Hematopoietic multipotent progenitor cell treated with erythropoietin and hydrocortisone succinate and interleukin-3 and kit ligand, for 4 days (in vitro differentiated cells): ENCODE measurements around the gene BTN3A1.
"Not testable (repeated sequence)": the region's sequence is repeated elsewhere in the genome, so short reads cannot be mapped to it uniquely, and the experiment has no call there.

Experiments
- DNase-seq: peaks from one replicate; pipeline ENCODE4 v3.0.0-alpha.2; 2015

BTN3A1 gene

DNA sequence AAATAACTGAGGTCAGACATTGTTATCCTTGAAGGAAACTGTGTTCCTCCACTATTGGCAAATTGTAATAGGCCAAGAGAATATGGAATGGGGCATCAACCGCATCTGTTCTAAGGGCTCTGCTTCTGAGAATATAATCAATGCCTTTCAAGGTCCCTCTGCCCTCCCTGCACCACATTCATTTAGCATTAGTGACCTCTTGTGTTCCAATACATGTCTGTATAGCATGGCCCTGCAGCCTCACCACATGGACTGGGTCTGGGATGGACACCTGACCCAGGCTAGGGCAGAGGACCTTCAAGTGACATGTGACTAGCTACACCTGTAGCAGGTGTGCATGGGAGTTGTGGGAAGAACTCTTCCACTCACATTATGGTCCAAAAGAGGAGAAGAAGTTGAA is 14.2 kb downstream of the BTN3A1 start:
- no peak for DNase-seq

DNA sequence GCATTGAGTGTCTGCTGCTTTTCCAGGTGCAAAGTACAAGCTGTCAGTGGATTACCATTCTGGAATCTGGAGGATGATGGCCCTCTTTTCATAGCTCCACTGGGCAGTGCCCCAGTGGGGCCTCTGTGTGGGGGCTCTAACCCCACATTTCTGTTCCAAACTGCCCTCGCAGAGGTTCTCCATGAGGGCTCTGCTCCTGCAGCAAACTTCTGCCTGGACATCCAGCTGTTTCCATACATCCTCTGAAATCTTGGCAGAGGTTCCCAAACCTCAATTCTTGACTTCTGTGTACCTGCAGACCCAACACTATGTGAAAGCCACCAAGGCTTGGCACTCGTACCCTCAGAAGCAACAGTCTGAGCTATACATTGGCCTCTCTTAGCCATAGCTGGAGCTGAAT is 16.0 kb downstream of the BTN3A1 start:
- DNase-seq, result not testable (repeated sequence)

DNA sequence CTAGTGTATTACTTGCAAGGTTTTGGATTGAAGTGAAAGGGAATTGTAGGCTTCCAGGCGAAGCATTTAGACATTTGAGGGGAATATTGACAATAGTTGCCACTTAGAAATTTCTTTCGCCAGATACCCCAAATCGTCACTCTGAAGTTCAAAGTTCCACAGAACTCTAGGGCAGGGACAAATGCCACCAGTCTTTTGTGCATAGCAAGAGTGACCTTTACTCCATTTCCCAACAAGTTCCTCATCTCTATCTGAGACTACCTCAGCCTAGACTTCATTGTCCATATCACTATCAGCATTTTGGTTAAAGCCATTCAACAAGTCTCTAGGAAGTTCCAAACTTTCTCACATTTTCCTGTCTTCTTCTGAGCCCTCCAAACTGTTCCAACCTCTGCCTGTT is 16.7 kb downstream of the BTN3A1 start:
- not testable (repeated sequence) for DNase-seq

DNA sequence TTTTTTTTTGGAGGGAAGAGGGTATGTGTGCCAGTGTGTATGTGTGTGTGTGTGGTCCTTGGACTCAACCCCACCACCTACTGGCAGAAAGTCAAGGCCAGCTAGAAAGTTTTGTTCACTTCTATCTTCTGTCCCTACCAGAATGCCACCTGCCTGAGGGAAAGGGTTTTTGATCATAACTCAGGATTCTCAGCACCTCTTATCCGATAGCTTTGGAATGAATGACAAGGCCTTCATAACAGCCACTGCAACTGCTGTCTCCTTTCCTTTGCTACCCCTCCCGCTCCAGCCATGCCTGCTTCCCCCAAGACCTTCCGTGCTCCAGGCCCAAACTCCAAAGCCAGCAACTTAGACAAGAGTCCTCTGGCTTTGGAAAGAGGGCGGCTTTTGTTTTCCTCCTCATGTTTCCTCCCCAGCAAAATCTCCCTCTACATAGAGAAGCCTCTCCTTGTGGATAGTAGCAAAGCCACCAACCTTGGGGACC is 18.7 kb downstream of the BTN3A1 start:
- peak; percentile 74 for DNase-seq

DNA sequence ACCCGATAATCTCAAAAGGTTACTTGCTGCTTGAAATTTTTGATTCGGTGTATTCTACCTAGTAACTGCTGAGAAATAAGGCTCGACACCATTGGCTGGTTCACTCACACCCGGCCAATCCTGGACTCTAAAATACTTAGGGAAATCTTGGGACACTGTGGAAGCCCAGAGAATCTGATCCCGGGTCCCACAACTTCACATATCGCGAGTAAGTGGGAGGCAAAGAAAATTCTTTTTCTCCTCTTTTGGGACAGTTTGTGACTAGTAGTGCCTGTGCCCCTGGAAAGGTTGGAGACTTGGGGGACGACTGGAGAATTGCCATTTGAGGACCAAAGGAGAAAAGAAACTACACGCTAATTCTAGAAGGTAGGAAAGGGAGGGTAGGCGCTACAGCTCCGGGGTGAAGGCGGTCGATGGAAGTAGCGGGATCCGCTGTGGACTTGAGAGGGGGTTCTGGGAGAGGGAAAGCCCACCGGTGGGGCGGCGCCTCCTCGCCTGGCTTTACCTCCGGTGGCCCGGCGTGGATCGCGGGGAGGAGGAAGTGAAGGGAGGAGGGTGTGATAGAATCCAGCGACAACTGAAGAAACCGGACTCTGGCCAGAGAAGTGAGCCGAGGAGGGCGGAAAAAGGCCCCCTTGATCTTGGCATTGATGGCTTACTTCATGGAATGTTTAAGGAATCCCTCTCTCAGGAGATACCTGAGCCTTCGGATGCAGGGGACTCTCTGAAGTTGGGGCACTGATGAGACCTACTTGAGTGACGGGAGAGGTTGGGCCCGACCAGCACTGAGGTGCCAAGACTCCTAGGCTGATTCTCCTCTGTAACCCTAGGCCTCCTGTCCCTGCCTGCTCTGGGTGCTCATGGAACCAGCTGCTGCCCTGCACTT is 19.4 kb downstream of the BTN3A1 start:
- peak; percentile 90 for DNase-seq

DNA sequence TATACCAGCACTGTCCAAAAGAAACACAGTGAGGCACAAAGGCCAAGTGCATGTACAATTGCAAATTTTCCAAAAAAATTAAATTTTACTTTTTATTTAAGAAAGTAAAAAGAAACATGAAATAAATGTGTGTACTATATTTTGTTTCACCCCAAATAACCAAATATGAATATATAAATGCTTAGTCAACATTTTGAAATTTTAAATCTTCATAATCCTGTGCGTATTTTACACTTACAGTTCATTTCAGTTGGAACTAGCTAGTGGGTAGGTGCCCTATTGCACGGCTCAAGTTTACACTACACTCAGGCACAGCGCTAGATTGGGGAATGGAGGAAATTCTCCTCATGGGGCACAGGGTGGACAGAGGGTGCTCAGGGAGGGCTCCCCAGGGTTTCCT is 20.3 kb downstream of the BTN3A1 start:
- DNase-seq, result no peak

DNA sequence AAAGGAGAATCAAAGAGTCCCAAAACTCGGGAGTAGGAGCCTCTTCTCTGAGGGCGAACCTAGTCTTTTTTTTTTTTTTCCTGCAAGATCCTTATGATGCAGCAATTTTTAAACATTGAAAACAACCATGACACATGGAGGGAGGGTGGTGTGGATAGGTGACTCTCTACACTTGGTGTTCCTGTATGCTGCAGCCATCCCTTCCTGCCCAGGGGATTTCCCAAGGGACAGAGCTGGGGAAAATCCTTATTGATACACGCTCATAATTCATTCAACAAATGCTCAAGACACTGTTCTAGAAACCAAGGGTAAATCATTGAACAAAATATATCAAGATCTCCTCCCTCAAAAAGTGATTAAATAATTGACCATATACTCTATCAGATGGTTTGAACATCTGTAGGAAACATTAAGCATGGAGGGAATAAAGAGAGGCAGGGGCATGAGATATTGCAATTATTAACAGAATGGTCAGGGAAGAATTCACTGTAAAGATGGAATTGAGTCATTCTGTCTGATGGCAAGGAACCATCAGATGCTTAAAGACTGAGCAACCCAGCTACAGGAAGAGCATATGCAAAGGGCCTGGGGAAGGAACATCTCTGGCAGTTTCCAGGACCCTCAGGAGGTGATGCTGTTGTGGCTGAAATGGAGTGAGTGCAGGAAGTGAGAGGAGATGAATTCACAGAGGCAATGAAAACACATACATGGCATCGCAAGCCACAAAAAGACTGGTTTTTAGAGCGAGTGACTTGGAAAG is 24.8 kb downstream of the BTN3A1 start:
- no peak for DNase-seq

DNA sequence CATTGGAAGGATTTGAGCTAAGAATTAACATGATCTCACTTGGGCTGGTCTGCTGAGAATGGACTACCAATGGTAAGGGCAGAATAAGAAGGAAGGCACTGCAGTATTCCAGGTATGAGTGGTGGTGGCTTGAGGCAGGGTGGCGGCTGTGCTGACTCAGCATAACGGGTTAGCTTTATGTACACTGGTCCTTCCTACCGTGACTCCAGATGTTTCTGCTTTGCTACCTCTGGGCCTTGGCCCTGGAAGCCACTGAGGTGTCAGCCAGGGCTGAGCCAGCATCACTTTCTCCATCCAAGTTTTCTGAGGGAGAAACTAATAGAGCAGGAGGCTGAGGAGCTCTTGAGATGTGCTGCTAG is 25.4 kb downstream of the BTN3A1 start:
- DNase-seq, result no peak

DNA sequence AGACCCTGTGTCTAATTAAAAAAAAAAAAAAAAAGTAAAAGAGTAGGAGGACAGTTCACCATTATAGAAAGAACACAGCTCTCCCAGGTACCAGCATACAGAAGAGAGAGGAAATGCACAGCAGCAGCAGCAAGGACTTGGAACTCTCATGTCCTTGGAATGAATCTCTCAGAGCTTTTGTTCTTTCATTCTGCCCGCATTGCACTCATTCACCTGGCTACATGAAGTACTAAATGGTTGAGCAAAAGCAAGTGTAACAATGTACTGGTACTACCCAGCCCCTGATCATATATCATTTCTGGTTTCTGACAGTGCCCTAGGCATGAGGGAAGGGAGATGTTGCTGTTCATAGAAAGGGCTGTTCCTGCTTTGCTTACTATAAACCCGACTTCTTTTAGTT is 26.1 kb downstream of the BTN3A1 start:
- no peak for DNase-seq

DNA sequence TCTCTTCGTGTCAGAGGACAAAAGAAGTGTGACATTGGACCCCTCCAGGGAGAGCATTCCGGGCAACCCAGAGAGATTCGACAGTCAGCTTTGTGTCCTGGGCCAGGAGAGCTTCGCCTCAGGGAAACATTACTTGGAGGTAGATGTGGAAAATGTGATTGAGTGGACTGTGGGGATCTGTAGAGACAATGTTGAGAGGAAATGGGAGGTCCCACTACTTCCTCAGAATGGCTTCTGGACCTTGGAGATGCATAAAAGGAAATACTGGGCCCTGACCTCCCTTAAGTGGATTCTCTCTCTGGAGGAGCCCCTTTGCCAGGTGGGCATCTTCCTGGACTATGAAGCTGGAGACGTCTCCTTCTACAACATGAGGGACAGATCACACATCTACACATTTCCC is 28.7 kb downstream of the BTN3A1 start:
- DNase-seq, result no peak

DNA sequence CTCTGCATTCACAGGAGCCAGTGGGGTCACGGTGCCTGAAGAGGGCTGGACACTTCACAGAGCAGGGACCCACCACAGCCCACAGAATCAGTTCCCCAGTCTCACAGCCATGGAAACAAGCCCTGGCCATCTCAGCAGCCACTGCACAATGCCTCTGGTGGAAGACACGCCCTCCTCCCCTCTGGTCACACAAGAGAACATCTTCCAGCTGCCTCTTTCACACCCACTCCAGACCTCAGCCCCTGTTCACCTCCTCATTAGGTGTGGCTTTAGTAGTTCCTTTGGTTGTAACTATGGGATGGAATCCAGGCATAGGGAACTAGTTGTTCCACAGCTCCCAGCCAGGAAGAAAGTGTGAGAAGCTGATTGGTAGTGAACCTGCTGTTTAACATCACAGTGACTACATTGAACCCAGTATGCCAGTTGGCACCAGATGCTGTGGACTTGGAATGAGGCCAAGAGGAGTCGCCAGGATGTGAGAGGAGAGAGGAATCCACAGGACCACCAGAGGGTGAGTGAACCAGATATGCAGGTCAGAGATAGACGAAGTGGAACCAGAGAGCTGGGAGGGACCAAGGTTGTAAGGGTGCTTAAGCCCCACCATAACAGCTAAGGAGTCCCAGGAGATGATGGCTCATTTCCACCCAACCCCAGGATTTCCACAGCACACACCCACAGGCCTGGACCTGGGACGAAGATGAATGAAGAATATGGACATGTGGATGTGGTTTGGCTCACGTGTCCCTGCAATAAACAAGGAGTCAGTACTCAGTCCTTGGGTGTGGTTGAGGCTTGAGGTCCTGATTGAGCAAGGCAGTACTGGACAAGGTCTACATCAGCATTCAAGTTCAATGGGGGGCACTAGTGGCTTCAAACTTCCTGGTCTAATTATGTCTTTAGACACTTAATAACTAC is 29.4 kb downstream of the BTN3A1 start:
- DNase-seq, result no peak

DNA sequence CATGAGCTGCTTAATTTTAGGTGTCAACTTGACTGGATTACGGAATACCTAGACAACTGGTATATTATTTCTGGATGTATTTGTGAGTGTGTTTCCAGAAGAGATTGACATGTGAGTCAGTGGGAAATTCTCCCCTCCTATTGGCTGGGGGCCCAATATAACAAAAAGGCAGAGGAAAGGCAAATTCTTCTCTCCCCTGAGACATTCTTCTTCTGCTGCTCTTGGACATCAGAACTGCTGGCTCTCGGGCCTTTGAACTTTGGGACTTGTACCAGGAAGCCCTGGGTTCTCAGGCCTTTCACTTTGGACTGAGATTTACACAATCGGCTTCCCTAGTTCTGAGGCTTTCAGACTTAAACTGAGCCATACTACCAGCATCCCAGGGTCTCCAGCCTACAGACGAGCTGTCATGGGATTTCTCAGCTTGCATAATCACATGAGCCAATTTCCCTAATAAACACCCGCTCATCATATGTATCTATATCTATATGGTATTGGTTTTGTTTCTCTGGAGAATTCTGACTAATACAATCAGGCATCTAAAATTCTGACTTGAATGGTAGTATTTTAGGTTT is 30.6 kb downstream of the BTN3A1 start:
- no peak for DNase-seq

DNA sequence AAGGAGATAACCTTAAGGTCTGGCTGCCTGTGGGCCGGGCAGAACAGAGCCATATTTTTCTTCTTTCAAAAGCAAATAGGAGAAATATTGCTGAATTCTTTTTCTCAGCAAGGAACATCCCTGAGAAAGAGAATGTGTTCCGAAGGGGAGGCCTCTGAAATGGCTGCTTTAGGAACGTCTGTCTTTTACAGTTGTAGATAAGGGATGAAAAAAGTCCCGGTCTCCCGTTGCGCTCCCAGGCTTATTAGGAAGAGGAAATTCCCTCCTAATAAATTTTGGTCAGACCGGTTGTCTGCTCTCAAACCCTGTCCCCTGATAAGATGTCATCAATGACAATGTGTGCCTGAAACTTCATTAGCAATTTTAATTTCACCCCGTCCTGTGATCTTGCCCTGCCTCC is 31.6 kb downstream of the BTN3A1 start:
- DNase-seq, result not testable (repeated sequence)

DNA sequence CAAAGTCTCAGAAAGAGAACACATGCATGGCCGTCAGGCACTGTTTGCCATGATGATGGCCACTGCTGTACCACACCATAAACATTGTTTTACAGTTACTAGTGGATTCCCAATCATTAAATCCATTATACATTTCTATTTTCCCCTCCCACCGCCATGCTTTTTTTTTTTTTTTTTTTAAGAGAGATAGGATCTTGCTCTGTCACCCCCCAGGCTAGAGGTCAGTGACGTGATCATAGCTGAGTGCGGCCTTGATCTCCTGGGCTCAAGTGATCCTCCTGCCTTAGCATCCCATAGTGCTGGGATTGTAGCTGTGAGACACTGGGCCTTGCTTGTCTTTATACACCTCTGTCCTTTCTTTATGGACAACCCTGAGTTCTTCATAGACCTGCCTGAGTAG is 33.9 kb downstream of the BTN3A1 start:
- no peak for DNase-seq

DNA sequence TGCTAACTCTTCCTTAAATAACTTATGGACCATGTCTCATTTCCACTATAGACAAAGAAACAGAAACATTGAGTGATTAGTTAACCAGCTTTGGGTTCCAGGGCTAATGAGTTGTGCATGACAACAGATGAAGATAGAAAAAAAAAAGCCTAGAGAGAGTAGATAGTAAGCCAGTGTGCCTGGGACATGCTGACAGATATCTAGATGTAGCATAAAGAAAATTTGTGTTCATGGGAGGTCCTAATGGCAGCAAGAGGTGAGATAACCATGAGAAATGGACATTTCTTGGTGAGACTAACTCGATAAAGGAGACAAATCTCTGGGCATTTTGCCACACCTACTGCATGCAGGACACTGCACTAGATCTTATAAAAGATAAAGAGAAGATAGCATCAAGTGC is 35.5 kb downstream of the BTN3A1 start:
- peak; percentile 18 for DNase-seq

DNA sequence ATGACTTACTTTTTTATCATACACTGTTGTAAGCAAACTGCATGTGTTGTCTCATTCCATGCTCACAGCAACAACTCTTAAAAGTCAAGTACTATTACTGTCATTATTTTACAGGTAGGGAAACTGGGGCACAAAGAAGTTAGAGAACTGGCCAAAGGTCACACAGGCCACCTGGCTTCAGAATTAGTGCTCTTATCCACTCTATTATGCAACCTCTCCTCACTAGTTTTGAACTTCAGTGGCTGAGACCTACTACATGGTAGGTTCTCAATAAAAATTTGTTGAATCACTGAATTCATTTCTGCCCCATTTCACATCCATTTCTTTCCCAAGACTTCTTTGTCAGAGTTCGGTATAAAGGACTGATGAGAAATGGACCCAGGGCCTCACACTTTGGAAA is 35.9 kb downstream of the BTN3A1 start:
- DNase-seq, result no peak

DNA sequence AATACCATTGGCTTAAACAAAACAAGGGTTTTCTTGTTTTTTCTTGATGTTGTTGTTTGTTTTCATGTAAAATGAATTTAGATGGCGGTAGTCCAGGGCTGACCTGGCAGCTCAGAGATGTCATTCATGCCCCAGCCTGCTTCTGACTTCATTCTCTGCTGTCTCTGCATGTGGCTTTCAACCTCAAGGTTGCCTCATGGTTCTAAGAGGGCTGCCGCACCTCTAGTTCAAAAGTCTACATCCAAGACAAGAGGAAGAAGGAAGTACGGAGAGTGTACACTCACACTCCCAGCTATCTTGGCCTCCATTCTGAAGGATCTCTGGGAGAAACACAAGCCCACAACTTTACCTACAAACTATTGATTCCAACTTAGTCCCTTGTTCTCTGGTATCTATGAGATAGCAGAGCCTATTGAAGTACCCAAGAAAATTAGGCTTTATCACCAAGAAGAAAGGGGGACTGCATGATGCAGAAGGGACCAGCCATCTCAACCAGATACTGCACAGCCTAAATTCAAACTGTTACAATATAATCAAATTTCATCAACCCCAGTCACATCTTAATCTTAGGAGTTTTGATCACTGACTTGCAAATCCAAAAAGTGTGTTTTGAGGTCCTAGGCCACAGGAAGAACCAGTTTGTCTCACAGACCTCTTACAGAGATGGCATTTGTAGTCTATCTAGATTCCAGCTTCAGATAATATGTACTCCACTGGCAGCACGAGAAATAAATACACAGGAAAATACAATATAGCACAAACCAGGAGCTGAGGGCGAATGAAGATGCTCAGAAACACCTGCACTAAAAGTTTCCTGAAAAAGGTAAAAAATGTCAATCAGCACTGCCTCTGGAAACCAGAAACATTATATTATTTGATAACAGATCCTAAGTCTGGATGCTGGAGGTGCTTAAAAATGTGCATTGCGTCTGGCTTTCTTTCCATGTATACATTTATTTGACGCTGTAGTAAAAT is 37.4 kb downstream of the BTN3A1 start:
- peak; percentile 17 for DNase-seq

DNA sequence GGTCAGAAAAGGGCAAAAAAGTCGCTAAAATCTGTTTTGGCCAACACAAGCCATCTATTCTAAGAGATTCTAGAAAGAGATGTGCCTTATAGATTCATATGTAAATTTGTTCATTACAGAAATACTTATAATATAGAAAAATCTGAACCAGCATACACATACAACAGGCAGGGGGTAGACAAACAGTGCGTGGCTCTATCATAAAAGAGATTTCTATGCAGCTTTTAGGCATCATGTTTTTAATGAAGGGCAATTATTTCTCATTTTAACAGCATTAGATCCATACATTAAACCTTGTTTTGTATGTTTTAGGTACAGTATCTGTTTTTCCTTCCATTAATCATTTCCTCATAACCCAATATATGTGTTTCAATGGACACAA is 38.9 kb downstream of the BTN3A1 start:
- no peak for DNase-seq

DNA sequence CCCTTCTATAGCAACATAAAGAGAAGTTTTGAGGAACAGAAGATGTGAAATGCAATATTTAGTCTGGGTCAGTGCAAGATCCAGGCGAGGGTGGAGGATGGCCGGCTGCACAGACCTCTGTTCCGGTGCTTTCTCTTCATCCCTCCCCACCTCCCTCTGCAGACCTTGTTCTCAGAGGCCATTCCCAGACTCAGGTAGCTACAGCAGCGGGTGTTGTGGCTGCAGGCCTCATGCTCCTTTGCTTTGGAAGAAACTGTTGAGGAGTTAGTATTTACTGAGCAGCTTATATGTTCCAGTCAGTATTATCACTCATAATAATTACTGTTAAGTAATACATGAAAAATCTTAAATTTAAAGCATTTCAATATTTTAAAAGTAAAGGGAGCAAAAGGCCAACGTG is 39.9 kb downstream of the BTN3A1 start:
- DNase-seq, result no peak

DNA sequence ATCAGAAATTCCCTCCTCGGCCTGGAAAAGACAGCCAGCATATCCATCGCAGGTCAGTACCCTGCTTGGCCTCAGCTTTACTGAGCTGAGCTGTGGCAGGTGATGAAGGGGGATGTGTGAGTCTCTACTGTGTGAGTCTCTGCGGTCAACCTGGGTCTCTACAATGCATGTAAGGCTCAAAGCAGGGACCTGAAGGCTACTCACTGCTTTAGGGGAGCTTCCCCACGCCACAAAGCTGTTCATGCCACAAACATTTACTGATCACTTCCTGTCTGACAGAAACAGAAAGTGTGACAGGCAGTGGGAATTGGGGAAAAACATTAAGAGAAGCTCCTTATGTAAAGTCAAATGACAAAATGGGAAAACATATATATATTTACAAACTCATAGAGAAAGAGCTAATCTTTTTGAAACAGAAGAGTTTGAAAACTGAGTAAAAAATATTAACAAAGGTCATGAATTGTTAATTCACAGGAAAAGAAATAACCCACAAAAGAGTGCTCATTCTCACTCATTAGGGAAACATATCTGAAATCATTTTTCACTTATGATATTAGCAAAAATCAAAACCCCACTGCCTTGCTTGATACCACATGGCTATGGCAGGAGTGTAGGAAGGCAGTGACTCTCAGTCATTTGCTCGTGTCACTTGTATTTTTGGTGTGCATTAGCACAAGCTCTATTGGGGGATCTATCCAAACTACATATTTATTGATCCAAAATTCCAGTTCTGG is 44.0 kb downstream of the BTN3A1 start:
- no peak for DNase-seq

DNA sequence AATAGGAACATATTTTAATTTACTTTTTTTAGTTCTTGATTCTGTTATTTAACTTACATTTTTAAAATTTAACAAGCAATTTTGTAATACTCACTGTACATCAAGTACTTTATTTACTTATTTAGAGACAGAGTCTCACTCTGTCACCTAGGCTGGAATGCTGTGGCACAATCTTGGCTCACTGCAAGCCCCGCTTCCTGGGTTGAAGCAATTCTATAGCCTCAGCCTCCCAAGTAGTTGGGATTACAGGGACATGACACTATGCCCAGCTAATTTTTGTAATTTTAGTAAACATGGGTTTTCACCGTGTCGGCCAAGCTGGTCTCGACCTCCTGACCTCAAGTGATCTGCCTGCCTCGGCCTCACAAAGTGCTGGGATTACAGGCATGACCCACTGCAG is 45.2 kb downstream of the BTN3A1 start:
- no peak for DNase-seq
